HEK293 (cell line): ENCODE measurements around the gene SMARCD2.
A peak's percentile ranks its signal among the peaks of the same experiment; 100 is the strongest.

Source experiments
- CTCF ChIA-PET: fragments of 350-600 bp; formaldehyde crosslinking; extraction: SDS; loops from one replicate; lab custom pipeline; 2021; ENCODE audit warnings: antibody characterized with exemption; lab: Yijun Ruan, JAX
- POLR2A ChIA-PET: fragments of 300-600 bp; formaldehyde crosslinking; extraction: SDS; loops from one replicate; lab custom pipeline; 2020; ENCODE audit warnings: antibody characterized with exemption, inconsistent platforms; lab: Yijun Ruan, JAX
- H3K27ac ChIP-seq: fragments of 200-500 bp; sonication (Bioruptor generic); 2 replicates; pipeline ENCODE4 v1.5.1; 2014; ENCODE audit warnings: low read depth, low read length, control low read depth, inconsistent platforms; ENCODE audit errors: extremely low read depth
- H3K36me3 ChIP-seq, 2 experiments: fragments of 200-500 bp in 1 of 2; sonication (Bioruptor generic) in 1 of 2; 1 replicate in 1 of 2; 2 replicates in 1 of 2; pipeline ENCODE4 v1.5.1; 2014 to 2017; ENCODE audit warnings: inconsistent platforms in 2 of 2, low read length in 2 of 2; ENCODE audit not compliant: control insufficient read depth in 2 of 2, insufficient read depth in 1 of 2
- H3K4me1 ChIP-seq: fragments of 200-500 bp; sonication (Bioruptor generic); 2 replicates; pipeline ENCODE4 v1.5.1; 2014; ENCODE audit warnings: mild to moderate bottlenecking, low read length, inconsistent platforms; ENCODE audit not compliant: control insufficient read depth, insufficient read depth
- H3K4me3 ChIP-seq: 2 replicates; pipeline ENCODE4 v1.5.1; 2011; ENCODE audit warnings: low read depth, mild to moderate bottlenecking, control low read depth, low read length, moderate library complexity
- H3K9me3 ChIP-seq: fragments of 200-500 bp; sonication (Bioruptor generic); 2 replicates; pipeline ENCODE4 v1.5.1; 2014; ENCODE audit warnings: low read depth, low read length, inconsistent platforms; ENCODE audit not compliant: control insufficient read depth, insufficient read depth
- HIC1 ChIP-seq: fragments of 450-650 bp; formaldehyde crosslinking; IDR thresholded peaks from 2 replicates; pipeline ENCODE4 v1.5.1; 2016; ENCODE audit warnings: missing biosample characterization, missing genetic modification characterization
- KLF1 ChIP-seq: fragments of 450-650 bp; formaldehyde crosslinking; IDR thresholded peaks from 2 replicates; pipeline ENCODE4 v1.5.1; 2016; ENCODE audit warnings: missing biosample characterization, missing genetic modification characterization
- KLF16 ChIP-seq: fragments of 450-650 bp; formaldehyde crosslinking; IDR thresholded peaks from 2 replicates; pipeline ENCODE4 v1.5.1; 2017; ENCODE audit warnings: missing biosample characterization, missing genetic modification characterization
- MEIS1 ChIP-seq: sonication (generic); formaldehyde crosslinking; IDR thresholded peaks from 2 replicates; pipeline ENCODE4 v1.8.1; 2022; ENCODE audit warnings: missing genetic modification reagents, mild to moderate bottlenecking, borderline replicate concordance
- PRDM2 ChIP-seq: fragments of 450-650 bp; formaldehyde crosslinking; IDR thresholded peaks from 2 replicates; pipeline ENCODE4 v1.5.1; 2016; ENCODE audit warnings: missing biosample characterization, missing genetic modification characterization, borderline replicate concordance
- RBAK ChIP-seq: fragments of 450-650 bp; formaldehyde crosslinking; IDR thresholded peaks from 2 replicates; pipeline ENCODE4 v1.5.1; 2016; ENCODE audit warnings: missing biosample characterization, missing genetic modification characterization
- SCRT2 ChIP-seq: fragments of 450-650 bp; formaldehyde crosslinking; IDR thresholded peaks from 2 replicates; pipeline ENCODE4 v1.5.1; 2016; ENCODE audit warnings: missing biosample characterization, missing genetic modification characterization
- WT1 ChIP-seq: fragments of 450-650 bp; formaldehyde crosslinking; IDR thresholded peaks from 2 replicates; pipeline ENCODE4 v1.5.1; 2016; ENCODE audit warnings: missing biosample characterization, missing genetic modification characterization
- YY1 ChIP-seq: fragments of 450-650 bp; formaldehyde crosslinking; IDR thresholded peaks from 2 replicates; pipeline ENCODE4 v1.5.1; 2018; ENCODE audit warnings: missing biosample characterization, missing genetic modification characterization
- ZBTB11 ChIP-seq: fragments of 450-650 bp; formaldehyde crosslinking; conservative IDR thresholded peaks from 2 replicates; pipeline ENCODE4 v1.5.1; 2016; ENCODE audit warnings: low read depth, missing biosample characterization, missing genetic modification characterization
- ZBTB48 ChIP-seq: fragments of 450-650 bp; formaldehyde crosslinking; IDR thresholded peaks from 2 replicates; pipeline ENCODE4 v1.5.1; 2016; ENCODE audit warnings: missing biosample characterization, missing genetic modification characterization
- ZFP37 ChIP-seq: fragments of 450-650 bp; formaldehyde crosslinking; IDR thresholded peaks from 2 replicates; pipeline ENCODE4 v1.5.1; 2016; ENCODE audit warnings: missing biosample characterization, missing genetic modification characterization
- ZNF114 ChIP-seq: fragments of 450-650 bp; formaldehyde crosslinking; IDR thresholded peaks from 2 replicates; pipeline ENCODE4 v1.5.0; 2017; ENCODE audit warnings: missing biosample characterization, missing genetic modification characterization
- ZNF211 ChIP-seq: fragments of 450-650 bp; formaldehyde crosslinking; IDR thresholded peaks from 2 replicates; pipeline ENCODE4 v1.5.1; 2016; ENCODE audit warnings: low read depth, missing biosample characterization, missing genetic modification characterization
- ZNF214 ChIP-seq: fragments of 450-650 bp; formaldehyde crosslinking; IDR thresholded peaks from 2 replicates; pipeline ENCODE4 v1.5.1; 2017; ENCODE audit warnings: missing biosample characterization, mild to moderate bottlenecking, missing genetic modification characterization, borderline replicate concordance
- ZNF248 ChIP-seq: fragments of 450-650 bp; formaldehyde crosslinking; IDR thresholded peaks from 2 replicates; pipeline ENCODE4 v1.5.1; 2017; ENCODE audit warnings: missing biosample characterization, missing genetic modification characterization
- ZNF324 ChIP-seq: fragments of 450-650 bp; formaldehyde crosslinking; IDR thresholded peaks from 2 replicates; pipeline ENCODE4 v1.5.1; 2016; ENCODE audit warnings: missing biosample characterization, missing genetic modification characterization
- ZNF776 ChIP-seq: fragments of 450-650 bp; formaldehyde crosslinking; IDR thresholded peaks from 2 replicates; pipeline ENCODE4 v1.5.0; 2017; ENCODE audit warnings: missing biosample characterization, missing genetic modification characterization, borderline replicate concordance
- ZNF777 ChIP-seq: fragments of 450-650 bp; formaldehyde crosslinking; IDR thresholded peaks from 2 replicates; pipeline ENCODE4 v1.5.1; 2017; ENCODE audit warnings: missing biosample characterization, missing genetic modification characterization, borderline replicate concordance

The SMARCD2 gene

GRCh38 chr17:63790057-63790456 is 52.4 kb downstream of the SMARCD2 start:
- Histone ChIP-seq H3K9me3 (no peaks in the 10 kb centered on the region), H3K27ac (no peak overlapping the region), H3K4me3 (no peak overlapping the region), H3K4me1 (no peaks in the 10 kb centered on the region), H3K36me3 (peaks cover 93 to 96% of the 10 kb centered on the region in 2 experiments)
- CTCF ChIA-PET, result interaction anchor here (0.6 to 1.5 kb wide), 3 partner anchors 10 to 113 kb away, joined by 3 to 5 read pairs (median 5); partner anchors contain the start of gene DDX42
- TF ChIP-seq ZNF777 (tag by site-specific recombination) (no peak), ZNF211 (peak; percentile 89)
- TF ChIP-seq, all 188 proteins: peak for 1
- POLR2A ChIA-PET, result interaction anchor here (2.8 kb wide), 1 partner anchor 17 kb away, joined by 8 read pairs; the partner anchor contains the start of genes CCDC47 and DDX42

GRCh38 chr17:63786971-63787711 is 55.3 kb downstream of the SMARCD2 start:
- Histone ChIP-seq H3K9me3 (no peaks in the 10 kb centered on the region), H3K27ac (0 out of 2 replicates have a peak overlapping the region, but pooled peaks have one; percentile 31), H3K4me3 (no peak overlapping the region), H3K4me1 (no peaks in the 10 kb centered on the region; the same call in 1 of the 2 replicates), H3K36me3 (peaks cover 76 to 94% of the 10 kb centered on the region in 2 experiments)
- no peak for TF ChIP-seq ZBTB48 (tag by site-specific recombination)
- TF ChIP-seq KLF1 (tag by site-specific recombination), result peak; percentile 76
- ChIA-PET CTCF (no interaction called here), POLR2A (interaction anchor here (1.1 to 2.1 kb wide), 3 partner anchors 11 to 14 kb away, joined by 3 to 10 read pairs (median 6); partner anchors contain the start of genes CCDC47 and DDX42)

- Histone ChIP-seq H3K4me1 (no peaks in the 10 kb centered on the region; the same call in 1 of the 2 replicates), H3K36me3 (peaks cover 65 to 90% of the 10 kb centered on the region in 2 experiments), H3K9me3 (no peaks in the 10 kb centered on the region), H3K27ac (no peak overlapping the region), H3K4me3 (no peak overlapping the region)
- ChIA-PET CTCF (no interaction called here), POLR2A (interaction anchor here (2.1 kb wide), 1 partner anchor 12 kb away, joined by 10 read pairs; the partner anchor contains the start of genes CCDC47 and DDX42)
- TF ChIP-seq HIC1 (tag by site-specific recombination) (no peak), WT1 (tag by site-specific recombination) (no peak), ZNF248 (tag by site-specific recombination) (no peak), ZNF214 (tag by site-specific recombination) (no peak), ZFP37 (tag by site-specific recombination) (no peak), ZBTB11 (no peak), ZNF776 (tag by site-specific recombination) (no peak), PRDM2 (tag by site-specific recombination) (no peak), YY1 (tag by site-specific recombination) (no peak), ZNF114 (tag by site-specific recombination) (no peak), ZNF324 (tag by site-specific recombination) (no peak), MEIS1 (no peak), RBAK (tag by site-specific recombination) (no peak), SCRT2 (no peak), KLF16 (tag by site-specific recombination) (no peak)
Measured at GRCh38 chr17:63786117-63786516, 56.4 kb downstream of the SMARCD2 start.
